AG04450 (cell line): ENCODE measurements around the gene TANGO2. TPM values are rescaled to one million over a fixed set of nuclear protein-coding genes. Genes with fewer than 3 reads are reported as not detected.

ENCODE experiments used
- CTCF ChIA-PET: fragments of 300-600, 350-600 bp; formaldehyde crosslinking; extraction: SDS; loops from one replicate; lab custom pipeline; 2022; ENCODE audit warnings: antibody characterized with exemption, inconsistent platforms; lab: Charles Lee
- POLR2A ChIA-PET: fragments of 350-600 bp; formaldehyde crosslinking; extraction: SDS; loops from one replicate; lab custom pipeline; 2021; ENCODE audit warnings: antibody characterized with exemption, inconsistent platforms; lab: Yijun Ruan, JAX
- DNase-seq: peaks from one replicate; pipeline ENCODE4 v3.0.0-alpha.2; 2011; ENCODE audit warnings: low read depth, low spot score
- H3K27ac ChIP-seq: one replicate; pipeline ENCODE4 v1.5.1; 2012; ENCODE audit warnings: low read depth, low read length, control low read depth
- H3K27me3 ChIP-seq: one replicate; pipeline ENCODE4 v1.6.0; 2012; ENCODE audit warnings: low read length; ENCODE audit not compliant: control insufficient read depth, insufficient read depth
- H3K4me3 ChIP-seq: 2 replicates; pipeline ENCODE4 v1.5.1; 2011; ENCODE audit warnings: mild to moderate bottlenecking, low read depth, low read length, control low read depth
- H3K9me3 ChIP-seq: 2 replicates; pipeline ENCODE4 v1.5.1; 2012; ENCODE audit warnings: low read length; ENCODE audit not compliant: control insufficient read depth, insufficient read depth
- CTCF ChIP-seq: IDR thresholded peaks from 2 replicates; pipeline ENCODE4 v1.5.1; 2011; ENCODE audit warnings: low read depth, low read length, control low read depth, inconsistent platforms
- polyA plus RNA-seq: library from polyadenylated mRNA; depleted of rRNA; stranded (reverse); fragments of >200 nt; gene quantifications from 2 replicates; pipeline ENCODE4 v1.2.3, GENCODE V29; 2011

TANGO2 gene
- polyA plus RNA-seq, 1 experiment: 21.3 TPM

GRCh38 chr22:20056161-20056560 is 35.3 kb downstream of the TANGO2 start:
- no peak for TF ChIP-seq CTCF
- no peaks in the 10 kb centered on the region for H3K27me3 ChIP-seq
- DNase-seq: no peak
- CTCF ChIA-PET: no interaction called here
- H3K27ac ChIP-seq: no peak overlapping the region
- POLR2A ChIA-PET: no interaction called here
- H3K9me3 ChIP-seq: no peaks in the 10 kb centered on the region
- H3K4me3 ChIP-seq: no peak overlapping the region

- ChIA-PET CTCF (no interaction called here), POLR2A (interaction anchor here (0.6 kb wide), 1 partner anchor 62 kb away, joined by 3 read pairs; no protein-coding TSS in a partner anchor)
- TF ChIP-seq CTCF: no peak
- H3K9me3 ChIP-seq: no peaks in the 10 kb centered on the region; the same call in 1 of the 2 replicates
- H3K27me3 ChIP-seq: no peaks in the 10 kb centered on the region
- DNase-seq: no peak
- no peak overlapping the region for H3K4me3 ChIP-seq
- no peak overlapping the region for H3K27ac ChIP-seq
Observed at GRCh38 chr22:20056696-20057386, 35.9 kb downstream of the TANGO2 start.

GRCh38 chr22:20057596-20058268 is 36.8 kb downstream of the TANGO2 start:
- Histone ChIP-seq H3K9me3 (no peaks in the 10 kb centered on the region; the same call in 1 of the 2 replicates), H3K27ac (no peak overlapping the region), H3K4me3 (no peak overlapping the region), H3K27me3 (no peaks in the 10 kb centered on the region)
- ChIA-PET CTCF (no interaction called here), POLR2A (interaction anchor here (0.7 kb wide), 1 partner anchor 32 kb away, joined by 5 read pairs; no protein-coding TSS in a partner anchor)
- DNase-seq: no peak
- TF ChIP-seq CTCF: no peak

- H3K4me3 ChIP-seq: no peak overlapping the region
- H3K27ac ChIP-seq: no peak overlapping the region
- H3K9me3 ChIP-seq: no peaks in the 10 kb centered on the region; the same call in 1 of the 2 replicates
- TF ChIP-seq CTCF: no peak
- POLR2A ChIA-PET: no interaction called here
- CTCF ChIA-PET: interaction anchor here (0.6 kb wide), 1 partner anchor 512 kb away, joined by 3 read pairs; no protein-coding TSS in a partner anchor
- H3K27me3 ChIP-seq: no peaks in the 10 kb centered on the region
- no peak for DNase-seq
Observed at GRCh38 chr22:20058989-20059770, 38.3 kb downstream of the TANGO2 start.
